RWPE1 (cell line): ENCODE measurements around the gene TRPM5.

Experiments used
- CTCF ChIA-PET: fragments of 350-600 bp; sonication (Branson Sonifier 250); formaldehyde crosslinking; extraction: SDS; loops from one replicate; lab custom pipeline; 2021; lab: Yijun Ruan, JAX
- POLR2A ChIA-PET: fragments of 400-600 bp; formaldehyde crosslinking; extraction: SDS; loops from one replicate; lab custom pipeline; 2020; ENCODE audit warnings: antibody characterized with exemption; ENCODE audit not compliant: low non-redundant PET; lab: Yijun Ruan, JAX
- DNase-seq: peaks from one replicate; pipeline ENCODE4 v3.0.0; 2012; ENCODE audit warnings: low spot score
- H3K27ac ChIP-seq: fragments of 450-650 bp; 2 replicates; pipeline ENCODE4 v1.5.1; 2017
- TF ChIP-seq, protein P1 (sequence below): fragments of 450-650 bp; conservative IDR thresholded peaks from 2 replicates; pipeline ENCODE4 v1.5.1; 2017; ENCODE audit warnings: low read depth, mild to moderate bottlenecking

TRPM5 gene

DNA sequence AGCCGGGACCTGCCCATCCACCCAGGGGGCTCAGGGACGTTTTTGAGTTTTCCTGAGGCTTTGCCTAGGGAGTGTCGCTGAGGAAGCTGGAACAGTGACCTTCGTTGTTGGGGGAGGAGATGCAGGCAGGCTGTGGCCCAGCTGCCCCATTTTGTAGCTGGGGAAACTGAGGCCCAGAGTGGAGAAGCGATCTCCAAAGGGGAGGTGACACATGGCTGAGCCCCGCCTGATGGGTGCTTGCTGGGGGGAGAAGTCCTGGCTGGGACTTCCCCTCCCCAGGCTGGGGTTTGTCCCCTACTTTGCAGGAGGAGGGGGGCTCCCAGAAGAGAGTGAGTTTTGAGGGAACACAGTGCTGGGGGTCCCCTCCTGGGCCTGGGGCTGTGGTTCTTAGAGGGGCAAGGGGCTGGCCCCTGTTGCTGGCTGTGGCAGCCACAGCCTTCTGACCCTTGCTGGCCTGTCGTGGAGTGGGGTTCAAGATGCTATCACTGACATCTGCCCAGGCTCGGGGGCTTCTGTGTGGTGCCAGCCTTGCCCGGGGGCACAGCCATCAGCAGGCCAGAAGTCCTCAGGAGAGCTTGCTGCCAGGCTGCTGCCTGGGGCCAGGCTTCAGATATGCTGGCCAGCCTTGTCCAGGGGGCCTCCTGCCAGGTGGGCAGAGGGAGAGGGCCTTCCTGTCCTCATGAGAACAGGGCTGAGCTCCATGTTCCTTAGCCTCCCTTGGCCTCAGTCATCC is 21.9 kb upstream of the TRPM5 start:
- POLR2A ChIA-PET, result no interaction called here
- CTCF ChIA-PET, result no interaction called here
- H3K27ac ChIP-seq, result no peak overlapping the region
- TF ChIP-seq, protein P1, sequence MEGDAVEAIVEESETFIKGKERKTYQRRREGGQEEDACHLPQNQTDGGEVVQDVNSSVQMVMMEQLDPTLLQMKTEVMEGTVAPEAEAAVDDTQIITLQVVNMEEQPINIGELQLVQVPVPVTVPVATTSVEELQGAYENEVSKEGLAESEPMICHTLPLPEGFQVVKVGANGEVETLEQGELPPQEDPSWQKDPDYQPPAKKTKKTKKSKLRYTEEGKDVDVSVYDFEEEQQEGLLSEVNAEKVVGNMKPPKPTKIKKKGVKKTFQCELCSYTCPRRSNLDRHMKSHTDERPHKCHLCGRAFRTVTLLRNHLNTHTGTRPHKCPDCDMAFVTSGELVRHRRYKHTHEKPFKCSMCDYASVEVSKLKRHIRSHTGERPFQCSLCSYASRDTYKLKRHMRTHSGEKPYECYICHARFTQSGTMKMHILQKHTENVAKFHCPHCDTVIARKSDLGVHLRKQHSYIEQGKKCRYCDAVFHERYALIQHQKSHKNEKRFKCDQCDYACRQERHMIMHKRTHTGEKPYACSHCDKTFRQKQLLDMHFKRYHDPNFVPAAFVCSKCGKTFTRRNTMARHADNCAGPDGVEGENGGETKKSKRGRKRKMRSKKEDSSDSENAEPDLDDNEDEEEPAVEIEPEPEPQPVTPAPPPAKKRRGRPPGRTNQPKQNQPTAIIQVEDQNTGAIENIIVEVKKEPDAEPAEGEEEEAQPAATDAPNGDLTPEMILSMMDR, result no peak
- DNase-seq, result no peak

DNA sequence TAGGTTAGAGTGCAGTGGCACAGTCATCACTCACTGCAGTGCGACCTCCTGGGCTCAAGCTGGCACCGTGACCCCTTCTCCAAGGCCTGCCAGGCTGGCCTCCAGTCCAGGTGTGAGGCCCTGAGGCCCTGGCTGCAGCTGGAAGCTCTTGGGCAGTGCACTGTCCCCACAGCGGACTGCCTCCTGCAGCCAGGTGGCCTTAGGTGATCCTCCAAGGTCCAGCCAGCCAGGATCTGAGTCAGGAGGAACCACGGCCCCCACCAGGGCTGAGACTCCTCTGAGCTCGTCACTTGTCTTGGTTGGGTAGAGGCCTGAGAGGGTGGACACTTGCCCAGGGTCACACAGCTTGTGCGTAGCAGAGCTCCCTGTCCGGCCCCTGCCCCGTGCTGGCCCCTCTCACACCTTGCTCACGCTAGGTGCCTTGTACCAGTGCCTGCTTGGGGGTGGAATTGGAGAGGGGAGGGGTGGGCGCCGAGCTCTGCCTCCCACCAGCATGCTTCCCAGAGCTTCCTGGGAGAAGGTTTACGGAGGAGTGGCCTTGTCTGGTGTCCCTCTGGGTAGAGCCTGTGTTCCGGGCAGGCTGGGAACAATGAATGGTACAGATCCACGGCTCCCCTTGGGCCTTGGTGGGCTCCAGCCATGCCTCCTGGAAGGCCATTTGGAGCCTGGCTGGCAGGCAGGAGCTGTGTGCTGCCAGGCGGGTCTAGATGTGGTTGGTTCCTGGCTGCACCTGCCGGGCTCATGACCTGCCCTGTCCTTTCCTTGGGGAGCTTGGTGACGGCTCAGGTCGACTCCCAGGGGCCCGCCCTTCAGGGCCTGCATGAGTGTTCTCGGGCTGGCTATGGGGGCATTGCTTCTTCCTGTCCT is 21.1 kb upstream of the TRPM5 start:
- no peak overlapping the region for H3K27ac ChIP-seq
- ChIA-PET POLR2A (no interaction called here), CTCF (interaction anchor here (0.5 kb wide), 1 partner anchor 35 kb away, joined by 4 read pairs; no protein-coding TSS in a partner anchor)
- DNase-seq, result no peak
- TF ChIP-seq, protein P1, result no peak

DNA sequence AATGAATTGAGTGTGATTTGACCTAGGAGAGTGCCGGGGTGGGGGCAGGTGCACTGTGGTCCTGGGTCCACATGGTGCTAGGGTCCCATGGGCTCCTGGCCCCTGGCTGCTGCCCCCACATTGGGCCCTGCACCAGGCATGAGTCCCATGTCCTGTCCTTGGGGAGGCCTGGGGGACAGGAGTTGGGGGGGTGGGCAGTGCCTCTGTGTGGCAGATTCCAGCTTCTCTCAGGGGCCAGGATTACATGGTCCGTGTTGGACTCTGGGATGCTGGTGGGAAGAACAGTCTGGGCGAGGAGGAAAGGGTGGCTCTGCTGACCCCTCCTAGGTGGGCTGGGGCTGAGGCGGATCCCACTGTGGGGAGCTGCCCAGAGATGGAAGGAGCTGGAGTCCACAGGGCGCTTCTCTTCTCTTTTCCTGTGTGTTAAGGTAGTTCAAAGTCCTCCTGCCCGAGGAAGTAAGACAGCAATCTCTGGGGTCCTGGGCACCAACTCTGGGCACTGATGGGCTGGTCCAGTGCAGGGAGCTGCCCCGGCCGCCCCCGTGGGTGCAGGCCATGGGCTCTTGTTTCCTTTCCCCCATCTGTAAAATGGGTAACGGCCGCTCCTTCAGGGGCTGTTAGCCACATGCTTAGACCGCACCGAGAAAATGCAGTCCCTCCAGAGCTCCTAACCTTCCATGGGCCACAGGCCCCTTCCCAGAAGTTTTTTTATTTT is 20.3 kb upstream of the TRPM5 start:
- ChIA-PET POLR2A (no interaction called here), CTCF (no interaction called here)
- TF ChIP-seq, protein P1, result no peak

DNA sequence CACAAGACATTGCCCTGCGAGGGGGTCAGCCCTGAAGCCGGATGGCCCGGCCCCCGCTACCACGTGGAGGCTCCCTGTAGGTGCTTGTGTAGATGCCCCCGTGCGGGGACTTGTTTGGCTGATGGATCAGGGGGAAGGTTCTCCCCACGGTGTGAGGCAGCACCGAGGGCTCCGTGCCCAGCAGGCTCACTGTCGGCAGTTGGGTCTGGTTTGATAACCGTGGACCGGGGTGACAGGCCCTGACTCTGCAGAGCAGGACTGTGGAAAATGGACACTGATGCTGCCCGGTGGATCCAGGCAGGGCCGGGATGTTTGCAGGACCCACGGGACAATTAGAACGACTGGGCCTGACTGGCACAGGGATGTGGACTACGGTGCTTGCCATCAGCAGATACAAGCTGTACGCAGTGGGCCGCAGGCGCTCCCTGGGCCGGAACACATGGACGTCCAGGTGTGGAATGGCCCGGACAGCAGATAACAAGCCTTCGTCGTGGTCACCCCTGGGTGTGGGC is 19.5 kb upstream of the TRPM5 start:
- POLR2A ChIA-PET, result no interaction called here
- TF ChIP-seq, protein P1, result no peak

More for the DNA sequence above, 20.3 kb upstream of the TRPM5 start:
- H3K27ac ChIP-seq, result no peak overlapping the region
- DNase-seq, result no peak

DNA sequence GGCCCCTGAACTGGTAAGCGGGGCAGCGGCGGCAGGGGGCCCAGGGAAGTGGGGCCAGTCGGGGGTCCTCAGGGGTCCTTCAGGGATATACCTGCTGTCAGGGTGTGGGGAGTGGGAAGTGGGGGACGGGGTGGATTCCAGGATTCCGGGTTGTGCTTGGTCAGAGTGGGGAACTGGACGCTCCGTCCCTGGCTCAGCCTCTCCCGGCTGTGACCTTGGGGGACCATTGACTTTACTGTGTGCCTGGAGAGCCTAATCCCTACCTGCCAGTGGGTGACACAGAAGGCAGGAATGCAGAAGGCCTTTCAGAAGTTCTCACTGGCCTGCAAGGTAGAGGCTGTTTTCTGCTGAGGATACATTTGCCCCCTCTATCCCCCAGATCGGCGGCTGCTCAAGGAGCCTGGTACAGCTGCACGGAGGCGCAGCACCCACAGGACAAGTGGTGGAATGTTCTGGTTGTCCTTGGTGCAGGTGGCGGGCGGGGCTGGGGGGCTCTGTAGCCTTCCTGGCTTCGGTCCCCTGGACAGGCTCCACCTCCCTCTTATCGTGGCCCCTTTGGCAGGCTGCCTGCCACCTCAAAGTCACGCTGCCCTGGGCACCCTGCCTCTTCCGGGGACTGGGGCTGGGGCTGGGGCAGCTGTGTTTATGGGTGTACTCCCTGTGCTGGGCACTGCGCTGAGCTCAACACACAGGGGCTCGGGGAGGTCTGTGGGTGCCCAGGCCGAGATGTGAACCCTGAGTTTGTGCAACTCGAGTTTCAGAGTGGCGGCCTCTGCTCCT is 18.9 kb upstream of the TRPM5 start:
- no peak for DNase-seq
- TF ChIP-seq, protein P1, result no peak
- ChIA-PET CTCF (no interaction called here), POLR2A (no interaction called here)
- H3K27ac ChIP-seq, result no peak overlapping the region

More for the DNA sequence above, 19.5 kb upstream of the TRPM5 start:
- H3K27ac ChIP-seq, result no peak overlapping the region
- no peak for DNase-seq
- CTCF ChIA-PET, result no interaction called here
